IMR-90 (cell line): Measurements from ENCODE around the gene SH2D6.

Experiments
- BHLHE40 ChIP-seq: fragments of 150-350 bp; IDR thresholded peaks from 2 replicates; pipeline ENCODE4 v1.6.1; 2016; ENCODE audit warnings: mild to moderate bottlenecking, low read depth, low read length
- CEBPB ChIP-seq: IDR thresholded peaks from 2 replicates; pipeline ENCODE4 v1.6.1; 2012; ENCODE audit warnings: low read depth, low read length, improper control_type of control experiment
- CHD1 ChIP-seq: IDR thresholded peaks from 2 replicates; pipeline ENCODE4 v1.6.1; 2012; ENCODE audit warnings: low read depth, low read length, improper control_type of control experiment
- CTCF ChIP-seq: conservative IDR thresholded peaks from 2 replicates; pipeline ENCODE4 v1.5.1; 2012; ENCODE audit warnings: mild to moderate bottlenecking, low read depth, low read length, improper control_type of control experiment
- ELK1 ChIP-seq: fragments of 150-350 bp; IDR thresholded peaks from 2 replicates; pipeline ENCODE4 v1.6.1; 2016; ENCODE audit warnings: low read depth, mild to moderate bottlenecking, low read length, moderate library complexity, borderline replicate concordance
- MAFK ChIP-seq: IDR thresholded peaks from 2 replicates; pipeline ENCODE4 v1.6.1; 2012; ENCODE audit warnings: low read depth, low read length, improper control_type of control experiment
- MAZ ChIP-seq: IDR thresholded peaks from 2 replicates; pipeline ENCODE4 v1.6.1; 2012; ENCODE audit warnings: low read depth, mild to moderate bottlenecking, low read length, improper control_type of control experiment, moderate library complexity, borderline replicate concordance
- MXI1 ChIP-seq: IDR thresholded peaks from 2 replicates; pipeline ENCODE4 v1.6.1; 2012; ENCODE audit warnings: low read depth, mild to moderate bottlenecking, low read length, moderate library complexity, borderline replicate concordance
- POLR2A ChIP-seq: IDR thresholded peaks from 2 replicates; pipeline ENCODE4 v1.6.1; 2012; ENCODE audit warnings: mild to moderate bottlenecking, low read depth, low read length
- RAD21 ChIP-seq: IDR thresholded peaks from 2 replicates; pipeline ENCODE4 v1.6.1; 2012; ENCODE audit warnings: low read length, improper control_type of control experiment
- RCOR1 ChIP-seq: IDR thresholded peaks from 2 replicates; pipeline ENCODE4 v1.6.1; 2012; ENCODE audit warnings: mild to moderate bottlenecking, low read length, improper control_type of control experiment; ENCODE audit not compliant: insufficient replicate concordance
- RFX5 ChIP-seq: IDR thresholded peaks from 2 replicates; pipeline ENCODE4 v1.8.0; 2012; ENCODE audit warnings: low read depth, mild to moderate bottlenecking, low read length, moderate library complexity

GRCh38 chr2:85401464-85401805 is 17.1 kb upstream of the SH2D6 start:
- TF ChIP-seq CTCF, result no peak
- no peak for TF ChIP-seq POLR2A
- no peak for TF ChIP-seq BHLHE40
- no peak for TF ChIP-seq CEBPB
- no peak for TF ChIP-seq RAD21
- TF ChIP-seq MAFK, result no peak
- TF ChIP-seq RCOR1, result no peak
- no peak for TF ChIP-seq MXI1
- no peak for TF ChIP-seq MAZ
- TF ChIP-seq ELK1, result no peak
- TF ChIP-seq RFX5, result no peak
- TF ChIP-seq CHD1, result no peak
